MG63 (cell line): Measurements from ENCODE around the gene RPL41. TPM values are rescaled to one million over a fixed set of nuclear protein-coding genes. Genes with fewer than 3 reads are reported as not detected.
"Not testable (repeated sequence)": the region's sequence is repeated elsewhere in the genome, so short reads cannot be mapped to it uniquely, and the experiment has no call there.

Experiments used
- DNase-seq: peaks from one replicate; pipeline ENCODE4 v3.0.0-alpha.2; 2020
- H3K27me3 ChIP-seq: fragments of 250-450 bp; sonication (Bioruptor Pico); 2 replicates; pipeline ENCODE4 v1.5.1; 2020; ENCODE audit warnings: mild to moderate bottlenecking, moderate library complexity
- H3K36me3 ChIP-seq: fragments of 250-450 bp; sonication (Bioruptor Pico); 2 replicates; pipeline ENCODE4 v1.5.1; 2020; ENCODE audit warnings: mild to moderate bottlenecking, moderate library complexity
- H3K4me3 ChIP-seq: fragments of 250-450 bp; sonication (Bioruptor Pico); 2 replicates; pipeline ENCODE4 v1.5.1; 2020; ENCODE audit warnings: mild to moderate bottlenecking, moderate library complexity
- H3K9me3 ChIP-seq: fragments of 250-450 bp; sonication (Bioruptor Pico); 2 replicates; pipeline ENCODE4 v1.5.1; 2020; ENCODE audit warnings: mild to moderate bottlenecking, moderate library complexity
- total RNA-seq: library from RNA; depleted of rRNA; stranded (reverse); fragments of >200 nt; shearing (Covaris generic); gene quantifications from 2 replicates; pipeline ENCODE4 v1.2.3, GENCODE V29; 2014; ENCODE audit warnings: low replicate concordance

RPL41 gene
- total RNA-seq, 1 experiment from 2014 or later: 4,191 TPM

- H3K4me3 ChIP-seq, DNase-seq: not testable (repeated sequence)
Observed at GRCh38 chr12:56156464-56157200, 40.2 kb downstream of the RPL41 start.

GRCh38 chr12:56157201-56158028 lies 41.0 kb downstream of the RPL41 start:
- Histone ChIP-seq H3K36me3 (peaks cover 47% of the 10 kb centered on the region), H3K27me3 (no peaks in the 10 kb centered on the region), H3K9me3 (no peaks in the 10 kb centered on the region), H3K4me3 (peak overlapping the region; percentile 78)
- DNase-seq: peak; percentile 82

More at GRCh38 chr12:56156464-56157200, 40.2 kb downstream of the RPL41 start:
- H3K27me3 ChIP-seq, H3K9me3 ChIP-seq: not testable (repeated sequence)
- peaks cover 42% of the 10 kb centered on the region for H3K36me3 ChIP-seq

GRCh38 chr12:56158029-56158925 lies 41.8 kb downstream of the RPL41 start, which contains the start of gene MYL6:
MYL6 (plus strand) TSS chr12:56158359; CDS start chr12:56158402, 43 bp downstream.
- peak; percentile 96 for DNase-seq
- Histone ChIP-seq H3K4me3 (peak within 1 kb of the TSS; percentile 78), H3K36me3 (peaks cover 55% of the 10 kb centered on the region), H3K27me3 (no peaks in the 10 kb centered on the region), H3K9me3 (no peaks in the 10 kb centered on the region)

GRCh38 chr12:56158926-56159461 lies 42.6 kb downstream of the RPL41 start:
- Histone ChIP-seq H3K9me3 (no peaks in the 10 kb centered on the region), H3K36me3 (peaks cover 59% of the 10 kb centered on the region), H3K4me3 (peak overlapping the region; percentile 78), H3K27me3 (no peaks in the 10 kb centered on the region)
- DNase-seq: peak; percentile 64

GRCh38 chr12:56159482-56160192 lies 43.2 kb downstream of the RPL41 start:
- Histone ChIP-seq H3K36me3 (peaks cover 59% of the 10 kb centered on the region), H3K27me3 (no peaks in the 10 kb centered on the region), H3K9me3 (no peaks in the 10 kb centered on the region), H3K4me3 (peak overlapping the region; percentile 78)
- DNase-seq: no peak

- no peaks in the 10 kb centered on the region for H3K27me3 ChIP-seq
- H3K36me3 ChIP-seq: peaks cover 61% of the 10 kb centered on the region
- DNase-seq: no peak
- H3K4me3 ChIP-seq: peak overlapping the region; percentile 78
- H3K9me3 ChIP-seq: no peaks in the 10 kb centered on the region
Observed at GRCh38 chr12:56160193-56160763, 43.8 kb downstream of the RPL41 start.

GRCh38 chr12:56160894-56161689 lies 44.7 kb downstream of the RPL41 start:
- no peaks in the 10 kb centered on the region for H3K9me3 ChIP-seq
- no peak for DNase-seq
- no peaks in the 10 kb centered on the region for H3K27me3 ChIP-seq
- no peak overlapping the region for H3K4me3 ChIP-seq
- H3K36me3 ChIP-seq: peaks cover 61% of the 10 kb centered on the region

GRCh38 chr12:56161690-56162351 lies 45.4 kb downstream of the RPL41 start:
- no peak for DNase-seq
- H3K27me3 ChIP-seq: no peaks in the 10 kb centered on the region
- no peaks in the 10 kb centered on the region for H3K9me3 ChIP-seq
- peaks cover 63% of the 10 kb centered on the region for H3K36me3 ChIP-seq
- H3K4me3 ChIP-seq: no peak overlapping the region

GRCh38 chr12:56162468-56163290 lies 46.2 kb downstream of the RPL41 start:
- no peak for DNase-seq
- Histone ChIP-seq H3K4me3 (no peak overlapping the region), H3K36me3 (peaks cover 69% of the 10 kb centered on the region), H3K27me3 (no peaks in the 10 kb centered on the region), H3K9me3 (no peaks in the 10 kb centered on the region)

- DNase-seq: no peak
- no peaks in the 10 kb centered on the region for H3K27me3 ChIP-seq
- peaks cover 71% of the 10 kb centered on the region for H3K36me3 ChIP-seq
Observed at GRCh38 chr12:56163533-56164344, 47.3 kb downstream of the RPL41 start.

GRCh38 chr12:56164345-56164729 lies 47.9 kb downstream of the RPL41 start:
- no peaks in the 10 kb centered on the region for H3K9me3 ChIP-seq
- no peak overlapping the region for H3K4me3 ChIP-seq
- H3K27me3 ChIP-seq: no peaks in the 10 kb centered on the region
- H3K36me3 ChIP-seq: peaks cover 71% of the 10 kb centered on the region
- no peak for DNase-seq

More at GRCh38 chr12:56163533-56164344, 47.3 kb downstream of the RPL41 start:
- Histone ChIP-seq H3K9me3 (no peaks in the 10 kb centered on the region), H3K4me3 (no peak overlapping the region)

GRCh38 chr12:56165369-56165768 lies 48.9 kb downstream of the RPL41 start:
- Histone ChIP-seq H3K9me3 (no peaks in the 10 kb centered on the region), H3K4me3 (no peak overlapping the region), H3K27me3 (no peaks in the 10 kb centered on the region), H3K36me3 (peaks cover 68% of the 10 kb centered on the region)
- DNase-seq: no peak
